SK-N-SH (cell line): Measurements from ENCODE around the gene CNN2. TPM values are rescaled to one million over a fixed set of nuclear protein-coding genes. Genes with fewer than 3 reads are reported as not detected.
A peak's percentile ranks its signal among the peaks of the same experiment; 100 is the strongest.

ENCODE experiments used
- CTCF ChIA-PET: fragments of 300-600, 350-600 bp; formaldehyde crosslinking; extraction: SDS; loops from one replicate; lab custom pipeline; 2021; lab: Yijun Ruan, JAX
- POLR2A ChIA-PET: fragments of 350-600 bp; sonication (Branson Sonifier 250); formaldehyde crosslinking; extraction: SDS; loops from one replicate; lab custom pipeline; 2020; ENCODE audit warnings: antibody characterized with exemption, inconsistent platforms; lab: Yijun Ruan, JAX
- DNase-seq: peaks from one replicate; pipeline ENCODE4 v3.0.0; 2012
- H2AFZ ChIP-seq: fragments of 200-600 bp; sonication (generic); 2 replicates; pipeline ENCODE4 v1.8.1; 2016; ENCODE audit warnings: antibody characterized with exemption, mild to moderate bottlenecking, low read depth
- H3F3A ChIP-seq: fragments of 200-600 bp; sonication (generic); replicated peaks from 2 replicates; pipeline ENCODE3; 2016; ENCODE audit warnings: antibody characterized with exemption, mild to moderate bottlenecking; ENCODE audit not compliant: insufficient read depth
- H3K27ac ChIP-seq, 2 experiments: fragments of 200-500 bp in 1 of 2; fragments of 200-600 bp in 1 of 2; sonication (Bioruptor generic) in 1 of 2; sonication (generic), shearing (Covaris generic) in 1 of 2; 2 replicates each; pipeline versions ENCODE4 v1.5.1 to v1.6.1; 2014 to 2016; ENCODE audit warnings: low read depth in 2 of 2, inconsistent platforms in 1 of 2, low read length in 1 of 2, mild to moderate bottlenecking in 1 of 2, mixed read lengths in 1 of 2
- H3K27me3 ChIP-seq: fragments of 200-600 bp; sonication (generic), shearing (Covaris generic); 2 replicates; pipeline ENCODE4 v1.6.1; 2016; ENCODE audit warnings: mixed run types; ENCODE audit not compliant: insufficient read depth
- H3K36me3 ChIP-seq, 2 experiments: fragments of 200-500 bp in 1 of 2; fragments of 200-600 bp in 1 of 2; sonication (Bioruptor generic) in 1 of 2; sonication (generic) in 1 of 2; replicated peaks in 1 of 2; 2 replicates each; pipeline versions ENCODE3 to v1.5.1; 2014 to 2016; ENCODE audit warnings: low read length in 1 of 2, mild to moderate bottlenecking in 1 of 2; ENCODE audit not compliant: insufficient read depth in 2 of 2, control insufficient read depth in 1 of 2
- H3K4me1 ChIP-seq, 2 experiments: fragments of 200-500 bp in 1 of 2; fragments of 200-600 bp in 1 of 2; sonication (Bioruptor generic) in 1 of 2; sonication (generic), shearing (Covaris generic) in 1 of 2; 2 replicates each; pipeline versions ENCODE4 v1.5.1 to v1.6.1; 2014 to 2016; ENCODE audit warnings: low read depth in 1 of 2, low read length in 1 of 2, mixed run types in 1 of 2; ENCODE audit not compliant: insufficient read depth in 2 of 2, control insufficient read depth in 1 of 2
- H3K4me2 ChIP-seq: fragments of 200-600 bp; sonication (generic), shearing (Covaris generic); 2 replicates; pipeline ENCODE4 v1.6.1; 2017; ENCODE audit warnings: mixed run types
- H3K4me3 ChIP-seq, 2 experiments: fragments of 200-500 bp in 1 of 2; fragments of 200-600 bp in 1 of 2; sonication (Bioruptor generic) in 1 of 2; sonication (generic), shearing (Covaris generic) in 1 of 2; 2 replicates each; pipeline versions ENCODE4 v1.5.1 to v1.8.1; 2014 to 2016; ENCODE audit warnings: low read depth in 2 of 2, inconsistent platforms in 1 of 2, low read length in 1 of 2, mild to moderate bottlenecking in 1 of 2, mixed read lengths in 1 of 2, moderate library complexity in 1 of 2
- H3K79me2 ChIP-seq: fragments of 200-600 bp; sonication (generic); 2 replicates; pipeline ENCODE4 v1.8.1; 2017; ENCODE audit warnings: mild to moderate bottlenecking; ENCODE audit not compliant: insufficient read depth
- H3K9ac ChIP-seq: fragments of 200-600 bp; sonication (generic); 2 replicates; pipeline ENCODE4 v1.6.1; 2017; ENCODE audit warnings: mixed run types
- H3K9me2 ChIP-seq: fragments of 200-600 bp; sonication (generic); 2 replicates; pipeline ENCODE4 v1.6.1; 2017; ENCODE audit warnings: mixed run types
- H3K9me3 ChIP-seq: fragments of 200-600 bp; sonication (generic); 2 replicates; pipeline ENCODE4 v1.6.1; 2017; ENCODE audit warnings: mixed run types, mild to moderate bottlenecking, moderate library complexity
- H4K20me1 ChIP-seq: fragments of 200-600 bp; sonication (generic); 2 replicates; pipeline ENCODE4 v1.6.1; 2017; ENCODE audit warnings: mild to moderate bottlenecking, mixed run types; ENCODE audit not compliant: insufficient read depth
- ELF1 ChIP-seq: IDR thresholded peaks from 2 replicates; pipeline ENCODE4 v1.4.0; 2012
- EP300 ChIP-seq, 2 experiments: IDR thresholded peaks; 2 replicates each; pipeline versions ENCODE4 v1.4.0 to v1.6.1; 2012; ENCODE audit warnings: borderline replicate concordance in 1 of 2, low read depth in 1 of 2, low read length in 1 of 2
- EZH2phosphoT487 ChIP-seq: fragments of 200-600 bp; sonication (generic); IDR thresholded peaks from 2 replicates; pipeline ENCODE4 v1.6.1; 2017; ENCODE audit warnings: low read depth, mixed run types, mild to moderate bottlenecking, antibody characterized with exemption, moderate library complexity, borderline replicate concordance
- FOSL2 ChIP-seq: IDR thresholded peaks from 2 replicates; pipeline ENCODE4 v1.4.0; 2012; ENCODE audit warnings: low read depth, mild to moderate bottlenecking, moderate library complexity, borderline replicate concordance
- NRF1 ChIP-seq: IDR thresholded peaks from 2 replicates; pipeline ENCODE4 v1.6.1; 2012; ENCODE audit warnings: low read depth, mild to moderate bottlenecking, low read length
- PBX3 ChIP-seq: IDR thresholded peaks from 2 replicates; pipeline ENCODE4; 2012
- POLR2AphosphoS5 ChIP-seq: IDR thresholded peaks from 2 replicates; pipeline ENCODE4 v1.6.1; 2012; ENCODE audit warnings: low read depth, low read length
- RFX5 ChIP-seq: IDR thresholded peaks from 2 replicates; pipeline ENCODE4 v1.6.1; 2012; ENCODE audit warnings: mild to moderate bottlenecking, improper control_type of control experiment, low read length
- RXRA ChIP-seq: IDR thresholded peaks from 2 replicates; pipeline ENCODE4 v1.4.0; 2012; ENCODE audit warnings: low read depth, mild to moderate bottlenecking, borderline replicate concordance
- SIN3A ChIP-seq: IDR thresholded peaks from 2 replicates; pipeline ENCODE4 v1.6.1; 2012; ENCODE audit warnings: low read depth, mild to moderate bottlenecking, low read length, moderate library complexity, borderline replicate concordance
- TAF1 ChIP-seq: IDR thresholded peaks from 2 replicates; pipeline ENCODE4 v1.6.1; 2012; ENCODE audit warnings: low read depth, mild to moderate bottlenecking, low read length, moderate library complexity, borderline replicate concordance
- TCF12 ChIP-seq: IDR thresholded peaks from 2 replicates; pipeline ENCODE4 v1.4.0; 2012
- TEAD4 ChIP-seq: IDR thresholded peaks from 2 replicates; pipeline ENCODE4 v1.4.0; 2012; ENCODE audit warnings: mild to moderate bottlenecking, borderline replicate concordance; ENCODE audit not compliant: insufficient read depth
- YY1 ChIP-seq: IDR thresholded peaks from 2 replicates; pipeline ENCODE4 v1.4.0; 2012; ENCODE audit warnings: low read depth, mild to moderate bottlenecking
- WGBS: methylation state at CpG from one replicate; pipeline ENCODE4 v1.1.6; 2017; ENCODE audit warnings: low lambda C conversion rate; 5-methylcytosine and 5-hydroxymethylcytosine counted together
- polyA plus RNA-seq, 3 experiments: library from polyadenylated mRNA; depleted of rRNA; stranded (reverse); fragments of >200 nt; gene quantifications; 2 replicates each; pipeline ENCODE4 v1.2.3, GENCODE V29; 2012

Gene CNN2
- polyA plus RNA-seq, 1 of the 3 experiments (the other 2 are of a cell fraction): 279 TPM

GRCh38 chr19:1018932-1019615 is 7.3 kb upstream of the CNN2 start:
- no peak for DNase-seq
- CTCF ChIA-PET: interaction anchor here (0.7 to 2.2 kb wide), 6 partner anchors 13 to 225 kb away, joined by 3 to 7 read pairs (median 4); no protein-coding TSS in a partner anchor
- POLR2A ChIA-PET: interaction anchor here (1.0 kb wide), 1 partner anchor 29 kb away, joined by 3 read pairs; no protein-coding TSS in a partner anchor
- Histone ChIP-seq H3K27me3 (no peaks in the 10 kb centered on the region), H3K4me3 (peak overlapping the region; percentile 69 to 79), H3K36me3 (peaks cover 0 to 6% of the 10 kb centered on the region in 2 experiments), H3K27ac (no peak overlapping the region), H4K20me1 (peaks cover 62% of the 10 kb centered on the region), H3F3A (peaks cover 24% of the 10 kb centered on the region), H3K4me2 (peak overlapping the region; percentile 97), H3K9me2 (no peaks in the 10 kb centered on the region), H3K9me3 (no peaks in the 10 kb centered on the region), H3K9ac (peak overlapping the region; percentile 83), H2AFZ (no peak overlapping the region), H3K79me2 (peaks cover 67% of the 10 kb centered on the region)
- 66% methylated on average over 6 of the region's 17 CpGs for WGBS
- TF ChIP-seq TCF12: no peak
- TF ChIP-seq ELF1: no peak
- no peak for TF ChIP-seq SIN3A
- no peak for TF ChIP-seq EP300 (IDR thresholded peaks at IDR 0.05; ENCODE audit: borderline replicate concordance in 1 of 2, low read depth in 1 of 2, low read length in 1 of 2)
- no peak for TF ChIP-seq RFX5
- TF ChIP-seq NRF1: no peak
- TF ChIP-seq PBX3: no peak
- TF ChIP-seq, all 33 proteins: peak for 0
- H3K4me1 ChIP-seq: peaks cover 13 to 26% of the 10 kb centered on the region in 2 experiments; a peak in 1 of 4 replicates

- 52% methylated on average over 2 of the region's 18 CpGs for whole genome bisulfite sequencing
- Histone ChIP-seq H3F3A (peaks cover 27% of the 10 kb centered on the region), H3K9me2 (no peaks in the 10 kb centered on the region), H3K27me3 (no peaks in the 10 kb centered on the region), H4K20me1 (peaks cover 60% of the 10 kb centered on the region)
- no peak for TF ChIP-seq FOSL2
- TF ChIP-seq RFX5: no peak
- TF ChIP-seq TEAD4: no peak
- no peak for TF ChIP-seq YY1
- TF ChIP-seq POLR2AphosphoS5: no peak
- TF ChIP-seq SIN3A: no peak
- no peak for TF ChIP-seq RXRA
- TF ChIP-seq TAF1: no peak
- no peak for TF ChIP-seq EP300 (IDR thresholded peaks at IDR 0.05; ENCODE audit: borderline replicate concordance in 1 of 2, low read depth in 1 of 2, low read length in 1 of 2)
- no peak for TF ChIP-seq PBX3
- TF ChIP-seq EZH2phosphoT487: no peak
- TF ChIP-seq, all 33 proteins: peak for 0
- peak overlapping the region; percentile 69 to 79 for H3K4me3 ChIP-seq
- no peak overlapping the region for H2AFZ ChIP-seq
- H3K4me1 ChIP-seq: peaks cover 13 to 26% of the 10 kb centered on the region in 2 experiments; a peak in 1 of 4 replicates
- peak overlapping the region; percentile 97 for H3K4me2 ChIP-seq
- H3K79me2 ChIP-seq: peaks cover 63% of the 10 kb centered on the region
- 0 out of 4 replicates have a peak overlapping the region, but pooled peaks of 1 of the 2 experiments have one; percentile 73 for H3K27ac ChIP-seq
- no peaks in the 10 kb centered on the region for H3K9me3 ChIP-seq
- ChIA-PET CTCF (interaction anchor here (1.1 to 2.2 kb wide), 5 partner anchors 13 to 225 kb away, joined by 3 to 7 read pairs (median 6); no protein-coding TSS in a partner anchor), POLR2A (interaction anchor here (1.0 kb wide), 1 partner anchor 29 kb away, joined by 3 read pairs; no protein-coding TSS in a partner anchor)
- peaks cover 0 to 1% of the 10 kb centered on the region in 2 experiments for H3K36me3 ChIP-seq
- H3K9ac ChIP-seq: peak overlapping the region; percentile 83
- no peak for DNase-seq
Measured at GRCh38 chr19:1019616-1019961, 6.8 kb upstream of the CNN2 start.
